H1 (cell line): ENCODE measurements around the gene ACSM2A. TPM values are rescaled to one million over a fixed set of nuclear protein-coding genes. Genes with fewer than 3 reads are reported as not detected.
"Not testable (repeated sequence)": the region's sequence is repeated elsewhere in the genome, so short reads cannot be mapped to it uniquely, and the experiment has no call there.

Source experiments
- CTCF ChIA-PET: fragments of 300-600 bp; sonication (Branson Sonifier 250); formaldehyde crosslinking; loops from one replicate; lab custom pipeline; 2021; ENCODE audit not compliant: partially characterized antibody; lab: Charles Lee
- POLR2A ChIA-PET: fragments of 300-600 bp; sonication (Branson Sonifier 250); formaldehyde crosslinking; loops from one replicate; lab custom pipeline; 2021; ENCODE audit warnings: inconsistent platforms; ENCODE audit not compliant: partially characterized antibody; lab: Charles Lee
- DNase-seq, 2 experiments: peaks; one replicate each; pipeline versions ENCODE4 v3.0.0 to v3.0.0-alpha.2; 2010 to 2022; ENCODE audit warnings: low spot score in 2 of 2, low read depth in 1 of 2, mixed read lengths in 1 of 2
- FAIRE-seq: peaks from 2 replicates; lab custom pipeline; 2011; peaks lifted over from hg19 to GRCh38; lab: Jason Lieb, UNC
- H2AFZ ChIP-seq: 2 replicates; pipeline ENCODE4 v1.8.1; 2012; ENCODE audit warnings: low read length, inconsistent platforms
- H2AK5ac ChIP-seq: 2 replicates; pipeline ENCODE4 v1.6.1; 2013; ENCODE audit warnings: low read depth, low read length
- H2BK120ac ChIP-seq: replicated peaks from 2 replicates; pipeline ENCODE3; 2013; ENCODE audit warnings: low read depth, low read length, inconsistent platforms
- H2BK12ac ChIP-seq: 2 replicates; pipeline ENCODE4 v1.6.1; 2013; ENCODE audit warnings: low read depth, low read length
- H2BK15ac ChIP-seq: 2 replicates; pipeline ENCODE4 v1.6.1; 2013; ENCODE audit warnings: low read length
- H2BK20ac ChIP-seq: 2 replicates; pipeline ENCODE4 v1.6.1; 2013; ENCODE audit warnings: low read length
- H2BK5ac ChIP-seq: 2 replicates; pipeline ENCODE4 v1.6.1; 2013; ENCODE audit warnings: low read depth, low read length
- H3K14ac ChIP-seq: 2 replicates; pipeline ENCODE4 v1.6.1; 2013; ENCODE audit warnings: inconsistent platforms; ENCODE audit not compliant: insufficient read length
- H3K18ac ChIP-seq: 2 replicates; pipeline ENCODE4 v1.6.1; 2013; ENCODE audit warnings: low read length; ENCODE audit errors: extremely low read depth
- H3K23ac ChIP-seq: 2 replicates; pipeline ENCODE4 v1.6.1; 2013; ENCODE audit warnings: inconsistent platforms; ENCODE audit not compliant: insufficient read length
- H3K23me2 ChIP-seq: 2 replicates; pipeline ENCODE4 v1.6.1; 2013; ENCODE audit warnings: low read depth, low read length
- H3K27ac ChIP-seq: 2 replicates; pipeline ENCODE4 v1.6.1; 2011; ENCODE audit warnings: low read depth, low read length, inconsistent platforms
- H3K27me3 ChIP-seq, 4 experiments: replicated peaks in 1 of 4; 1 replicate in 1 of 4; 2 replicates in 3 of 4; pipeline versions ENCODE4 v1.6.1 to v1.8.1; 2011 to 2013; ENCODE audit warnings: low read length in 3 of 4, mild to moderate bottlenecking in 3 of 4, inconsistent platforms in 2 of 4, mixed read lengths in 2 of 4, moderate library complexity in 1 of 4; ENCODE audit not compliant: control insufficient read depth in 3 of 4, insufficient read depth in 3 of 4; ENCODE audit errors: extremely low read depth in 1 of 4
- H3K36me3 ChIP-seq, 4 experiments: 2 replicates each; pipeline versions ENCODE4 v1.6.1 to v1.8.1; 2011 to 2013; ENCODE audit warnings: mild to moderate bottlenecking in 4 of 4, low read length in 3 of 4, moderate library complexity in 2 of 4, control low read depth in 1 of 4, inconsistent platforms in 1 of 4; ENCODE audit not compliant: insufficient read depth in 4 of 4, control insufficient read depth in 2 of 4
- H3K4ac ChIP-seq: replicated peaks from 2 replicates; pipeline ENCODE3; 2013; ENCODE audit warnings: low read length, low read depth, mixed read lengths, inconsistent platforms; ENCODE audit not compliant: insufficient read length
- H3K4me1 ChIP-seq, 4 experiments: replicated peaks in 1 of 4; 1 replicate in 1 of 4; 2 replicates in 3 of 4; pipeline versions ENCODE4 v1.6.1 to v1.8.1; 2011 to 2013; ENCODE audit warnings: low read length in 3 of 4, inconsistent platforms in 2 of 4, mixed read lengths in 1 of 4; ENCODE audit not compliant: insufficient read depth in 4 of 4, control insufficient read depth in 3 of 4
- H3K4me2 ChIP-seq, 2 experiments: 2 replicates each; pipeline versions ENCODE4 v1.6.1 to v1.8.1; 2011 to 2013; ENCODE audit warnings: low read depth in 2 of 2, low read length in 2 of 2, control low read depth in 1 of 2, inconsistent platforms in 1 of 2, mild to moderate bottlenecking in 1 of 2; ENCODE audit not compliant: insufficient read depth in 1 of 2
- H3K4me3 ChIP-seq, 4 experiments: fragments of 200-600, 300-600 bp in 1 of 4; sonication (generic), shearing (Covaris generic), sonication (Bioruptor Twin) in 1 of 4; 2 replicates each; pipeline versions ENCODE4 v1.5.1 to v1.8.1; 2011 to 2016; ENCODE audit warnings: low read length in 4 of 4, low read depth in 3 of 4, control low read depth in 2 of 4, inconsistent platforms in 2 of 4, mild to moderate bottlenecking in 2 of 4, mixed read lengths in 1 of 4, moderate library complexity in 1 of 4; ENCODE audit not compliant: insufficient read depth in 2 of 4; ENCODE audit errors: extremely low read depth in 1 of 4
- H3K56ac ChIP-seq: replicated peaks from 2 replicates; pipeline ENCODE3; 2013; ENCODE audit warnings: low read depth, mild to moderate bottlenecking, mixed read lengths, low read length, inconsistent platforms; ENCODE audit not compliant: insufficient read length
- H3K79me1 ChIP-seq: 2 replicates; pipeline ENCODE4 v1.6.1; 2013; ENCODE audit warnings: low read depth, low read length, control low read depth
- H3K79me2 ChIP-seq, 2 experiments: 2 replicates each; pipeline versions ENCODE4 v1.6.1 to v1.8.1; 2012 to 2013; ENCODE audit warnings: low read length in 2 of 2, mild to moderate bottlenecking in 2 of 2, inconsistent platforms in 1 of 2; ENCODE audit not compliant: insufficient read depth in 2 of 2, control insufficient read depth in 1 of 2
- H3K9ac ChIP-seq, 4 experiments: replicated peaks in 1 of 4; 1 replicate in 1 of 4; 2 replicates in 3 of 4; pipeline versions ENCODE4 v1.6.1 to v1.8.1; 2011 to 2013; ENCODE audit warnings: low read depth in 3 of 4, low read length in 3 of 4, control low read depth in 2 of 4, mild to moderate bottlenecking in 2 of 4, moderate library complexity in 2 of 4, inconsistent platforms in 1 of 4; ENCODE audit errors: extremely low read depth in 1 of 4
- H3K9me3 ChIP-seq, 2 experiments: 2 replicates each; pipeline versions ENCODE4 v1.6.1 to v1.8.1; 2012 to 2013; ENCODE audit warnings: mild to moderate bottlenecking in 2 of 2, moderate library complexity in 2 of 2, control low read depth in 1 of 2, inconsistent platforms in 1 of 2, low read depth in 1 of 2, low read length in 1 of 2, mixed read lengths in 1 of 2; ENCODE audit not compliant: insufficient read depth in 2 of 2
- H4K20me1 ChIP-seq, 2 experiments: replicated peaks in 1 of 2; 2 replicates each; pipeline versions ENCODE3 to v1.8.1; 2011 to 2013; ENCODE audit warnings: inconsistent platforms in 2 of 2, low read length in 2 of 2, mild to moderate bottlenecking in 1 of 2; ENCODE audit not compliant: insufficient read depth in 2 of 2, control insufficient read depth in 1 of 2
- H4K5ac ChIP-seq: 2 replicates; pipeline ENCODE4 v1.6.1; 2013; ENCODE audit warnings: low read length, low read depth, mixed read lengths, inconsistent platforms; ENCODE audit not compliant: insufficient read length
- H4K8ac ChIP-seq: 2 replicates; pipeline ENCODE4 v1.8.0; 2013; ENCODE audit warnings: mild to moderate bottlenecking, moderate library complexity, low read length, inconsistent platforms; ENCODE audit not compliant: insufficient read depth; ENCODE audit errors: extremely low read depth
- H4K91ac ChIP-seq: replicated peaks from 2 replicates; pipeline ENCODE3; 2013; ENCODE audit warnings: low read length, mixed read lengths, inconsistent platforms; ENCODE audit not compliant: insufficient read length
- WGBS, 2 experiments: shearing (Covaris generic) in 1 of 2; methylation state at CpG; one replicate each; pipeline versions ENCODE4 v1.1.6 to v1.1.7; 2013 to 2015; ENCODE audit warnings: low lambda C conversion rate in 2 of 2, mixed read lengths in 2 of 2, inconsistent platforms in 1 of 2, low coverage in 1 of 2, missing lambda C conversion rate in 1 of 2; ENCODE audit not compliant: insufficient replicate concordance in 2 of 2, insufficient coverage in 1 of 2, insufficient read length in 1 of 2; ENCODE audit errors: extremely low coverage in 1 of 2, missing lambda C conversion rate in 1 of 2; 5-methylcytosine and 5-hydroxymethylcytosine counted together
- polyA plus RNA-seq, 7 experiments: library from polyadenylated mRNA; depleted of rRNA in 3 of 7; stranded (reverse) in 5 of 7; unstranded in 2 of 7; fragments of >200 nt in 5 of 7; fragments of 200-250 nt in 2 of 7; gene quantifications; 1 replicate in 5 of 7; 2 replicates in 1 of 7; 4 replicates in 1 of 7; pipeline versions ENCODE4 v1.2.1 to v1.2.3, GENCODE V29; 2011 to 2013; ENCODE audit warnings: missing spikeins in 2 of 7, mixed read lengths in 2 of 7
- total RNA-seq: library from RNA; stranded (reverse); fragmentation: NEBNext Ultra II Directional; extraction: Animal tissue kit (Norgen Biotek cat#: 25700); gene quantifications from 2 replicates; pipeline ENCODE4 v1.2.1, GENCODE V29; 2021

Gene ACSM2A
- total and polyA plus RNA-seq, 2 of the 8 experiments (the other 6 are each of a cell fraction or from before 2014, with no cell fraction given), result not detected

- FAIRE-seq, H3K27ac ChIP-seq, H3K56ac ChIP-seq: not testable (repeated sequence)
Observed at GRCh38 chr16:20423772-20424128, 27.6 kb upstream of the ACSM2A start.

More at GRCh38 chr16:20423772-20424128, 27.6 kb upstream of the ACSM2A start:
- H4K20me1 ChIP-seq, H4K8ac ChIP-seq, H3K23me2 ChIP-seq, H3K14ac ChIP-seq, POLR2A ChIA-PET, H2BK12ac ChIP-seq, H3K4me2 ChIP-seq, H3K18ac ChIP-seq, H3K4ac ChIP-seq, H3K9me3 ChIP-seq, H3K9ac ChIP-seq, H4K91ac ChIP-seq, H2BK120ac ChIP-seq, H2BK5ac ChIP-seq, H3K79me2 ChIP-seq, H3K4me3 ChIP-seq, H2AK5ac ChIP-seq, H3K36me3 ChIP-seq, H2BK20ac ChIP-seq, H3K23ac ChIP-seq, DNase-seq, H2AFZ ChIP-seq, H4K5ac ChIP-seq, H3K79me1 ChIP-seq, CTCF ChIA-PET, H2BK15ac ChIP-seq, H3K27me3 ChIP-seq, H3K4me1 ChIP-seq: not testable (repeated sequence)
- WGBS, 2 experiments, result 93% methylated on average over 5 of the region's 5 CpGs; no CpG with 5 or more reads in 1 of the 2 experiments
